Tibial nerve (tissue), 3 donors: ENCODE results near the gene C2CD4B.

Experiments used
- POLR2A ChIP-seq, 2 donors: fragments of 450-650 bp; IDR thresholded peaks; one replicate each; pipeline ENCODE4 v1.6.1; 2017; ENCODE audit warnings: antibody characterized with exemption in 2 of 2, mild to moderate bottlenecking in 2 of 2, moderate library complexity in 2 of 2
- TF ChIP-seq, protein P1 (sequence below), 5 experiments: fragments of 200-600 bp in 3 of 5; fragments of 450-650 bp in 2 of 5; sonication (generic) in 3 of 5; IDR thresholded peaks; one replicate each; pipeline ENCODE4 v1.5.1; 2016 to 2019; ENCODE audit warnings: antibody characterized with exemption in 5 of 5, mild to moderate bottlenecking in 3 of 5, moderate library complexity in 2 of 5

DNA sequence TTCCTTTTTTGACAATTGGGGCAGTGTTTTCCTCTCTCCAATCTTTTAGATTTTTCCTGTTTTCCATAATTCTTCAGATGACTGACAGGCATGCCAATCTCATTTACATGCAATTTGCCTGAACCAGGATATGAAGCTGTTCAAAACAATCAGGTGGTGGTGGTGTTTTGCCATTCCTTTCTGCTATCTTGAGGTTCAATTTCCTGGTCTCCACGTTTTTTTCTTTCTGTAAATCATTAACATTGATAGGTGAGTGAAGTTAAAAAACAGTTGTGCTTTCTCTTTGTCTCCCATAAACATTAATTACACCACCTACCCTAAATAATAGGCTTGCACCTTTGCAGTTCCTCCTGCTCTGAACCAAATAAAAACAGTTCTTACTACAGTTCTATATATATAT, 49.2 kb downstream of the C2CD4B start:
- TF ChIP-seq POLR2A (IDR thresholded peaks at IDR 0.05) = no peak
- TF ChIP-seq, protein P1, sequence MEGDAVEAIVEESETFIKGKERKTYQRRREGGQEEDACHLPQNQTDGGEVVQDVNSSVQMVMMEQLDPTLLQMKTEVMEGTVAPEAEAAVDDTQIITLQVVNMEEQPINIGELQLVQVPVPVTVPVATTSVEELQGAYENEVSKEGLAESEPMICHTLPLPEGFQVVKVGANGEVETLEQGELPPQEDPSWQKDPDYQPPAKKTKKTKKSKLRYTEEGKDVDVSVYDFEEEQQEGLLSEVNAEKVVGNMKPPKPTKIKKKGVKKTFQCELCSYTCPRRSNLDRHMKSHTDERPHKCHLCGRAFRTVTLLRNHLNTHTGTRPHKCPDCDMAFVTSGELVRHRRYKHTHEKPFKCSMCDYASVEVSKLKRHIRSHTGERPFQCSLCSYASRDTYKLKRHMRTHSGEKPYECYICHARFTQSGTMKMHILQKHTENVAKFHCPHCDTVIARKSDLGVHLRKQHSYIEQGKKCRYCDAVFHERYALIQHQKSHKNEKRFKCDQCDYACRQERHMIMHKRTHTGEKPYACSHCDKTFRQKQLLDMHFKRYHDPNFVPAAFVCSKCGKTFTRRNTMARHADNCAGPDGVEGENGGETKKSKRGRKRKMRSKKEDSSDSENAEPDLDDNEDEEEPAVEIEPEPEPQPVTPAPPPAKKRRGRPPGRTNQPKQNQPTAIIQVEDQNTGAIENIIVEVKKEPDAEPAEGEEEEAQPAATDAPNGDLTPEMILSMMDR (IDR thresholded peaks at IDR 0.05) = no peak
